H1 (cell line): ENCODE results near the gene ARSB. TPM values are rescaled to one million over a fixed set of nuclear protein-coding genes. Genes with fewer than 3 reads are reported as not detected.
A peak's percentile ranks its signal among the peaks of the same experiment; 100 is the strongest.

ENCODE experiments used
- CTCF ChIA-PET: fragments of 300-600 bp; sonication (Branson Sonifier 250); formaldehyde crosslinking; loops from one replicate; lab custom pipeline; 2021; ENCODE audit not compliant: partially characterized antibody; lab: Charles Lee
- POLR2A ChIA-PET: fragments of 300-600 bp; sonication (Branson Sonifier 250); formaldehyde crosslinking; loops from one replicate; lab custom pipeline; 2021; ENCODE audit warnings: inconsistent platforms; ENCODE audit not compliant: partially characterized antibody; lab: Charles Lee
- DNase-seq, 2 experiments: peaks; one replicate each; pipeline versions ENCODE4 v3.0.0 to v3.0.0-alpha.2; 2010 to 2022; ENCODE audit warnings: low spot score in 2 of 2, low read depth in 1 of 2, mixed read lengths in 1 of 2
- FAIRE-seq: peaks from 2 replicates; lab custom pipeline; 2011; peaks lifted over from hg19 to GRCh38; lab: Jason Lieb, UNC
- H2AFZ ChIP-seq: 2 replicates; pipeline ENCODE4 v1.8.1; 2012; ENCODE audit warnings: low read length, inconsistent platforms
- H2AK5ac ChIP-seq: 2 replicates; pipeline ENCODE4 v1.6.1; 2013; ENCODE audit warnings: low read depth, low read length
- H2BK120ac ChIP-seq: replicated peaks from 2 replicates; pipeline ENCODE3; 2013; ENCODE audit warnings: low read depth, low read length, inconsistent platforms
- H2BK12ac ChIP-seq: 2 replicates; pipeline ENCODE4 v1.6.1; 2013; ENCODE audit warnings: low read depth, low read length
- H2BK15ac ChIP-seq: 2 replicates; pipeline ENCODE4 v1.6.1; 2013; ENCODE audit warnings: low read length
- H2BK20ac ChIP-seq: 2 replicates; pipeline ENCODE4 v1.6.1; 2013; ENCODE audit warnings: low read length
- H2BK5ac ChIP-seq: 2 replicates; pipeline ENCODE4 v1.6.1; 2013; ENCODE audit warnings: low read depth, low read length
- H3K14ac ChIP-seq: 2 replicates; pipeline ENCODE4 v1.6.1; 2013; ENCODE audit warnings: inconsistent platforms; ENCODE audit not compliant: insufficient read length
- H3K18ac ChIP-seq: 2 replicates; pipeline ENCODE4 v1.6.1; 2013; ENCODE audit warnings: low read length; ENCODE audit errors: extremely low read depth
- H3K23ac ChIP-seq: 2 replicates; pipeline ENCODE4 v1.6.1; 2013; ENCODE audit warnings: inconsistent platforms; ENCODE audit not compliant: insufficient read length
- H3K23me2 ChIP-seq: 2 replicates; pipeline ENCODE4 v1.6.1; 2013; ENCODE audit warnings: low read depth, low read length
- H3K27ac ChIP-seq: 2 replicates; pipeline ENCODE4 v1.6.1; 2011; ENCODE audit warnings: low read depth, low read length, inconsistent platforms
- H3K27me3 ChIP-seq, 4 experiments: replicated peaks in 1 of 4; 1 replicate in 1 of 4; 2 replicates in 3 of 4; pipeline versions ENCODE4 v1.6.1 to v1.8.1; 2011 to 2013; ENCODE audit warnings: low read length in 3 of 4, mild to moderate bottlenecking in 3 of 4, inconsistent platforms in 2 of 4, mixed read lengths in 2 of 4, moderate library complexity in 1 of 4; ENCODE audit not compliant: control insufficient read depth in 3 of 4, insufficient read depth in 3 of 4; ENCODE audit errors: extremely low read depth in 1 of 4
- H3K36me3 ChIP-seq, 4 experiments: 2 replicates each; pipeline versions ENCODE4 v1.6.1 to v1.8.1; 2011 to 2013; ENCODE audit warnings: mild to moderate bottlenecking in 4 of 4, low read length in 3 of 4, moderate library complexity in 2 of 4, control low read depth in 1 of 4, inconsistent platforms in 1 of 4; ENCODE audit not compliant: insufficient read depth in 4 of 4, control insufficient read depth in 2 of 4
- H3K4ac ChIP-seq: replicated peaks from 2 replicates; pipeline ENCODE3; 2013; ENCODE audit warnings: low read length, low read depth, mixed read lengths, inconsistent platforms; ENCODE audit not compliant: insufficient read length
- H3K4me1 ChIP-seq, 4 experiments: replicated peaks in 1 of 4; 1 replicate in 1 of 4; 2 replicates in 3 of 4; pipeline versions ENCODE4 v1.6.1 to v1.8.1; 2011 to 2013; ENCODE audit warnings: low read length in 3 of 4, inconsistent platforms in 2 of 4, mixed read lengths in 1 of 4; ENCODE audit not compliant: insufficient read depth in 4 of 4, control insufficient read depth in 3 of 4
- H3K4me2 ChIP-seq, 2 experiments: 2 replicates each; pipeline versions ENCODE4 v1.6.1 to v1.8.1; 2011 to 2013; ENCODE audit warnings: low read depth in 2 of 2, low read length in 2 of 2, control low read depth in 1 of 2, inconsistent platforms in 1 of 2, mild to moderate bottlenecking in 1 of 2; ENCODE audit not compliant: insufficient read depth in 1 of 2
- H3K4me3 ChIP-seq, 4 experiments: fragments of 200-600, 300-600 bp in 1 of 4; sonication (generic), shearing (Covaris generic), sonication (Bioruptor Twin) in 1 of 4; 2 replicates each; pipeline versions ENCODE4 v1.5.1 to v1.8.1; 2011 to 2016; ENCODE audit warnings: low read length in 4 of 4, low read depth in 3 of 4, control low read depth in 2 of 4, inconsistent platforms in 2 of 4, mild to moderate bottlenecking in 2 of 4, mixed read lengths in 1 of 4, moderate library complexity in 1 of 4; ENCODE audit not compliant: insufficient read depth in 2 of 4; ENCODE audit errors: extremely low read depth in 1 of 4
- H3K56ac ChIP-seq: replicated peaks from 2 replicates; pipeline ENCODE3; 2013; ENCODE audit warnings: low read depth, mild to moderate bottlenecking, mixed read lengths, low read length, inconsistent platforms; ENCODE audit not compliant: insufficient read length
- H3K79me1 ChIP-seq: 2 replicates; pipeline ENCODE4 v1.6.1; 2013; ENCODE audit warnings: low read depth, low read length, control low read depth
- H3K79me2 ChIP-seq, 2 experiments: 2 replicates each; pipeline versions ENCODE4 v1.6.1 to v1.8.1; 2012 to 2013; ENCODE audit warnings: low read length in 2 of 2, mild to moderate bottlenecking in 2 of 2, inconsistent platforms in 1 of 2; ENCODE audit not compliant: insufficient read depth in 2 of 2, control insufficient read depth in 1 of 2
- H3K9ac ChIP-seq, 4 experiments: replicated peaks in 1 of 4; 1 replicate in 1 of 4; 2 replicates in 3 of 4; pipeline versions ENCODE4 v1.6.1 to v1.8.1; 2011 to 2013; ENCODE audit warnings: low read depth in 3 of 4, low read length in 3 of 4, control low read depth in 2 of 4, mild to moderate bottlenecking in 2 of 4, moderate library complexity in 2 of 4, inconsistent platforms in 1 of 4; ENCODE audit errors: extremely low read depth in 1 of 4
- H3K9me3 ChIP-seq, 2 experiments: 2 replicates each; pipeline versions ENCODE4 v1.6.1 to v1.8.1; 2012 to 2013; ENCODE audit warnings: mild to moderate bottlenecking in 2 of 2, moderate library complexity in 2 of 2, control low read depth in 1 of 2, inconsistent platforms in 1 of 2, low read depth in 1 of 2, low read length in 1 of 2, mixed read lengths in 1 of 2; ENCODE audit not compliant: insufficient read depth in 2 of 2
- H4K20me1 ChIP-seq, 2 experiments: replicated peaks in 1 of 2; 2 replicates each; pipeline versions ENCODE3 to v1.8.1; 2011 to 2013; ENCODE audit warnings: inconsistent platforms in 2 of 2, low read length in 2 of 2, mild to moderate bottlenecking in 1 of 2; ENCODE audit not compliant: insufficient read depth in 2 of 2, control insufficient read depth in 1 of 2
- H4K5ac ChIP-seq: 2 replicates; pipeline ENCODE4 v1.6.1; 2013; ENCODE audit warnings: low read length, low read depth, mixed read lengths, inconsistent platforms; ENCODE audit not compliant: insufficient read length
- H4K8ac ChIP-seq: 2 replicates; pipeline ENCODE4 v1.8.0; 2013; ENCODE audit warnings: mild to moderate bottlenecking, moderate library complexity, low read length, inconsistent platforms; ENCODE audit not compliant: insufficient read depth; ENCODE audit errors: extremely low read depth
- H4K91ac ChIP-seq: replicated peaks from 2 replicates; pipeline ENCODE3; 2013; ENCODE audit warnings: low read length, mixed read lengths, inconsistent platforms; ENCODE audit not compliant: insufficient read length
- BRCA1 ChIP-seq: IDR thresholded peaks from 2 replicates; pipeline ENCODE4 v1.6.1; 2012; ENCODE audit warnings: low read depth, low read length, improper control_type of control experiment
- CREB1 ChIP-seq: IDR thresholded peaks from 2 replicates; pipeline ENCODE4 v1.6.1; 2012; ENCODE audit warnings: inconsistent platforms
- NRF1 ChIP-seq: IDR thresholded peaks from 2 replicates; pipeline ENCODE4 v1.6.1; 2011; ENCODE audit warnings: mild to moderate bottlenecking, low read depth, low read length, improper control_type of control experiment
- POLR2A ChIP-seq, 2 experiments: IDR thresholded peaks; 1 replicate in 1 of 2; 2 replicates in 1 of 2; pipeline ENCODE4 v1.6.1; 2011; ENCODE audit warnings: low read depth in 2 of 2, low read length in 2 of 2, mild to moderate bottlenecking in 2 of 2; ENCODE audit errors: control extremely low read depth in 1 of 2
- RNF2 ChIP-seq: fragments of 200-900, 300-1000 bp; sonication (generic); IDR thresholded peaks from 2 replicates; pipeline ENCODE4 v1.7.1; 2016; ENCODE audit warnings: borderline replicate concordance, low read depth, mild to moderate bottlenecking, antibody characterized with exemption, low read length; ENCODE audit not compliant: poor library complexity, severe bottlenecking; ENCODE audit errors: missing control alignments
- SIRT6 ChIP-seq: IDR thresholded peaks from one replicate; pipeline ENCODE4 v1.7.1; 2012; ENCODE audit warnings: low read length, inconsistent platforms
- SP4 ChIP-seq: IDR thresholded peaks from 2 replicates; pipeline ENCODE4 v1.6.1; 2012; ENCODE audit warnings: low read length, inconsistent platforms
- SRF ChIP-seq: IDR thresholded peaks from 2 replicates; pipeline ENCODE4 v1.6.1; 2011; ENCODE audit warnings: mild to moderate bottlenecking, low read depth, low read length, moderate library complexity
- WGBS, 2 experiments: shearing (Covaris generic) in 1 of 2; methylation state at CpG; one replicate each; pipeline versions ENCODE4 v1.1.6 to v1.1.7; 2013 to 2015; ENCODE audit warnings: low lambda C conversion rate in 2 of 2, mixed read lengths in 2 of 2, inconsistent platforms in 1 of 2, low coverage in 1 of 2, missing lambda C conversion rate in 1 of 2; ENCODE audit not compliant: insufficient replicate concordance in 2 of 2, insufficient coverage in 1 of 2, insufficient read length in 1 of 2; ENCODE audit errors: extremely low coverage in 1 of 2, missing lambda C conversion rate in 1 of 2; 5-methylcytosine and 5-hydroxymethylcytosine counted together
- polyA plus RNA-seq, 7 experiments: library from polyadenylated mRNA; depleted of rRNA in 3 of 7; stranded (reverse) in 5 of 7; unstranded in 2 of 7; fragments of >200 nt in 5 of 7; fragments of 200-250 nt in 2 of 7; gene quantifications; 1 replicate in 5 of 7; 2 replicates in 1 of 7; 4 replicates in 1 of 7; pipeline versions ENCODE4 v1.2.1 to v1.2.3, GENCODE V29; 2011 to 2013; ENCODE audit warnings: missing spikeins in 2 of 7, mixed read lengths in 2 of 7
- total RNA-seq: library from RNA; stranded (reverse); fragmentation: NEBNext Ultra II Directional; extraction: Animal tissue kit (Norgen Biotek cat#: 25700); gene quantifications from 2 replicates; pipeline ENCODE4 v1.2.1, GENCODE V29; 2021
- TF ChIP-seq, protein P1 (sequence below), 3 experiments: IDR thresholded peaks; 1 replicate in 2 of 3; 2 replicates in 1 of 3; pipeline versions ENCODE4 v1.5.1 to v1.6.1; 2011; ENCODE audit warnings: low read length in 3 of 3, mild to moderate bottlenecking in 3 of 3, inconsistent platforms in 2 of 3, low read depth in 1 of 3, moderate library complexity in 1 of 3; ENCODE audit not compliant: insufficient read depth in 1 of 3; ENCODE audit errors: control extremely low read depth in 1 of 3

The ARSB gene
- total and polyA plus RNA-seq, 2 of the 8 experiments (the other 6 are each of a cell fraction or from before 2014, with no cell fraction given) = 6.4 to 13.9 TPM

DNA sequence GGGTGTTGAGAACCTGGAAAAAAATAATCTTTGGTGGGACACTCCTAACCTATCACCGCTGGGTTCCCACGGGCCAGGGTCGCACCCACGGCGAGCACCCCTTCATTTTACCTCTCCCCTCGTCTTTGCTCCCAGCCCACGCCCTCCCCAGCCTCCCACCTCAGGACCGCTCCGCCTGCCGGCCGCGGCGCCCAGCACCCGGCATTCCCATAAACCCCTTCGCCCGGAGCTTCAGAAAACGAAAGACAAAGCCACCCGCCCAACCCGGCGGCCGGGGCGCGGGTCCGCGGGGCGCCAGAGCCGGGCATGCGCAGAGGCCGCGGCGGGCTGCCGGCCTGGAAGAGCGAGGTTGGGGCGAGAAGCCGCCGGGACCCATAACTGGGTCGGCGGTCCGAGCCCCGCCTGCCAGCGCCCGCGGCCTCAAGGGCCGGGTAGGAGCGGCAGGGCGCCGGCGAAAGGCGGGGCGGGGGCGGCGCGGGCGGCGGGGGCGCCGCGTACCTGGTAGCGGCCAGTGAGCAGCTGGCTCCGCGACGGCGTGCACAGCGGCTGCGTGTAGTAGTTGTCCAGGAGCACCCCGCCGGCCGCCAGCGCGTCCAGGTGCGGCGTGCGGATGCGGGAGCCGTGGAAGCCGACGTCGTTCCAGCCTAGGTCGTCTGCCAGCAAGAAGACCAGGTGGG, 533 bp downstream of the ARSB start:
- Histone ChIP-seq H3K36me3 (no peaks in the 10 kb centered on the region; a peak in 1 of 8 replicates), H3K9ac (peak overlapping the region; percentile 47 to 86 (median 76); a peak in 6 of 7 replicates), H3K4me2 (peak overlapping the region; percentile 61 to 80), H4K8ac (peak overlapping the region; percentile 71; the same call in 1 of the 2 replicates), H2BK5ac (peak overlapping the region; percentile 71; the same call in 1 of the 2 replicates), H3K79me2 (0 out of 4 replicates have a peak, but pooled peaks cover 0 to 6% of the 10 kb centered on the region in 2 experiments), H3K23me2 (peaks cover 10% of the 10 kb centered on the region; the same call in 1 of the 2 replicates), H3K27ac (peak overlapping the region; percentile 89), H3K4ac (peak overlapping the region; percentile 21), H2BK15ac (no peak overlapping the region), H3K14ac (no peak overlapping the region), H2AFZ (peak overlapping the region; percentile 59; the same call in 1 of the 2 replicates), H3K56ac (peak overlapping the region; percentile 62), H2AK5ac (no peak overlapping the region), H3K18ac (peak overlapping the region; percentile 68; the same call in 1 of the 2 replicates), H2BK12ac (peak overlapping the region; percentile 2; the same call in 1 of the 2 replicates), H3K4me1 (peaks cover 4 to 14% (median 9%) of the 10 kb centered on the region in 4 experiments; a peak in 6 of 7 replicates), H3K4me3 (peak overlapping the region; percentile 51 to 87 (median 72)), H4K91ac (peak overlapping the region; percentile 93), H2BK20ac (no peak overlapping the region), H2BK120ac (peak overlapping the region; percentile 6), H3K27me3 (no peaks in the 10 kb centered on the region), H4K20me1 (no peaks in the 10 kb centered on the region), H3K9me3 (no peaks in the 10 kb centered on the region), H3K79me1 (no peaks in the 10 kb centered on the region), H3K23ac (no peak overlapping the region), H4K5ac (peak overlapping the region; percentile 95)
- DNase-seq (peak; percentile 68 to 89), FAIRE-seq (no peak)
- POLR2A ChIA-PET = interaction anchor here (0.7 to 3.1 kb wide), 11 partner anchors 8 to 530 kb away, joined by 3 to 17 read pairs (median 3); no protein-coding TSS in a partner anchor
- CTCF ChIA-PET = interaction anchor here (0.7 to 2.0 kb wide), 7 partner anchors 19 to 149 kb away, joined by 3 to 6 read pairs (median 4); no protein-coding TSS in a partner anchor
- WGBS, 2 experiments = 2% methylated on average over 27 of the region's 79 CpGs; no CpG with 5 or more reads in 1 of the 2 experiments
- no peak for TF ChIP-seq BRCA1
- no peak for TF ChIP-seq RNF2
- TF ChIP-seq CREB1 = peak; percentile 29; the same call in 1 of the 2 replicates
- 0 out of 2 replicates have a peak, but pooled peaks have one; percentile 22 for TF ChIP-seq SP4
- peak; percentile 59 to 69 for TF ChIP-seq POLR2A (IDR thresholded peaks at IDR 0.05; ENCODE audit: control extremely low read depth in 1 of 2, low read depth in 2 of 2, low read length in 2 of 2)
- no peak for TF ChIP-seq SIRT6
- 0 out of 2 replicates have a peak, but pooled peaks have one; percentile 1 for TF ChIP-seq SRF
- TF ChIP-seq, protein P1, sequence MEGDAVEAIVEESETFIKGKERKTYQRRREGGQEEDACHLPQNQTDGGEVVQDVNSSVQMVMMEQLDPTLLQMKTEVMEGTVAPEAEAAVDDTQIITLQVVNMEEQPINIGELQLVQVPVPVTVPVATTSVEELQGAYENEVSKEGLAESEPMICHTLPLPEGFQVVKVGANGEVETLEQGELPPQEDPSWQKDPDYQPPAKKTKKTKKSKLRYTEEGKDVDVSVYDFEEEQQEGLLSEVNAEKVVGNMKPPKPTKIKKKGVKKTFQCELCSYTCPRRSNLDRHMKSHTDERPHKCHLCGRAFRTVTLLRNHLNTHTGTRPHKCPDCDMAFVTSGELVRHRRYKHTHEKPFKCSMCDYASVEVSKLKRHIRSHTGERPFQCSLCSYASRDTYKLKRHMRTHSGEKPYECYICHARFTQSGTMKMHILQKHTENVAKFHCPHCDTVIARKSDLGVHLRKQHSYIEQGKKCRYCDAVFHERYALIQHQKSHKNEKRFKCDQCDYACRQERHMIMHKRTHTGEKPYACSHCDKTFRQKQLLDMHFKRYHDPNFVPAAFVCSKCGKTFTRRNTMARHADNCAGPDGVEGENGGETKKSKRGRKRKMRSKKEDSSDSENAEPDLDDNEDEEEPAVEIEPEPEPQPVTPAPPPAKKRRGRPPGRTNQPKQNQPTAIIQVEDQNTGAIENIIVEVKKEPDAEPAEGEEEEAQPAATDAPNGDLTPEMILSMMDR (IDR thresholded peaks at IDR 0.05; ENCODE audit: control extremely low read depth in 1 of 3, insufficient read depth in 1 of 3, low read depth in 1 of 3, low read length in 3 of 3) = peak in 1 of 3 experiments; percentile 5; a peak in 1 of 4 replicates
- peak; percentile 82 for TF ChIP-seq NRF1
